GM12864 (cell line): Measurements from ENCODE around the gene RRBP1.

ENCODE experiments used
- DNase-seq: peaks from one replicate; pipeline ENCODE4 v3.0.0-alpha.2; 2011; ENCODE audit warnings: low read depth
- H3K4me3 ChIP-seq: 2 replicates; pipeline ENCODE4 v1.5.1; 2011; ENCODE audit warnings: mild to moderate bottlenecking, low read depth, low read length, control low read depth
- CTCF ChIP-seq: IDR thresholded peaks from 2 replicates; pipeline ENCODE4 v1.5.1; 2011; ENCODE audit warnings: low read depth, mild to moderate bottlenecking, moderate library complexity, low read length, control low read depth, inconsistent platforms; ENCODE audit errors: missing control alignments

Gene RRBP1

GRCh38 chr20:17611290-17611539 lies 70.8 kb downstream of the RRBP1 start:
- DNase-seq, result no peak
- no peak overlapping the region for H3K4me3 ChIP-seq
- TF ChIP-seq CTCF, result no peak

DNA sequence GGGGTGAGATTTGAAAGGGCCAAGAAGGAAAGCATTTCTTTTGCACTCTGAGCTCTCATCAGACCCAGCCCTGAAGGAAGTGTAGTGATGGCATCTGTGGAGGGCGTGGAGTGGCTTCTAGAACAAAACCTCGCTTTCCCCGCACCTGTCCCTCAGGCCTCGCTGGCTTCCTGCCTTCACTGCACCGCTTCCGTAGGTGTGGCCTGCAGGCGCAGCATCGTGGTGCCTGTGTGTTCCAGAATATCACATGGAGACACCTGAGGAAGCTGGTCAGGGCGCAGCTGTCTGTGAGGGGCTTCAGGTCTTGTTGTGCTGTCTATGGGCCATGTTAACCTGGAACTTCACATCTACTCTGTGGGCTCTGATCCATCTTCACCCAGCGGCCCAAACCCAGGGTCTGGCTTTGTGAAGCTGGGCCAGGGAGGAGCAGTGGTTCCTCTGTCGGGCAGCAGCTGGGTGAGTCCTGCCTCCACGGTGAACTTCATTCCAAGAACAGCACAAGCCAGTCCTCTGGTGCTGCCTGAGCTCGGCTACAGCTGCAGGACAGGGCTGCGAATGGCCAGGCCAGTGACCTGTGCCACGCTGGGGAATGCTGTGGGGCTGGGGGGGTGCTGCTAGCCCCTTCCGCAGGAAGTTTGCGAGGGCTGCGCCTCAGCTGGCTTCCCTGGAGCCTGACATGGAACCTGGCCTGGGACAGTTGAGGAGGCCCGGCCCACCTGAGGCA lies 71.3 kb downstream of the RRBP1 start:
- DNase-seq, result no peak
- H3K4me3 ChIP-seq, result no peak overlapping the region
- TF ChIP-seq CTCF, result no peak

DNA sequence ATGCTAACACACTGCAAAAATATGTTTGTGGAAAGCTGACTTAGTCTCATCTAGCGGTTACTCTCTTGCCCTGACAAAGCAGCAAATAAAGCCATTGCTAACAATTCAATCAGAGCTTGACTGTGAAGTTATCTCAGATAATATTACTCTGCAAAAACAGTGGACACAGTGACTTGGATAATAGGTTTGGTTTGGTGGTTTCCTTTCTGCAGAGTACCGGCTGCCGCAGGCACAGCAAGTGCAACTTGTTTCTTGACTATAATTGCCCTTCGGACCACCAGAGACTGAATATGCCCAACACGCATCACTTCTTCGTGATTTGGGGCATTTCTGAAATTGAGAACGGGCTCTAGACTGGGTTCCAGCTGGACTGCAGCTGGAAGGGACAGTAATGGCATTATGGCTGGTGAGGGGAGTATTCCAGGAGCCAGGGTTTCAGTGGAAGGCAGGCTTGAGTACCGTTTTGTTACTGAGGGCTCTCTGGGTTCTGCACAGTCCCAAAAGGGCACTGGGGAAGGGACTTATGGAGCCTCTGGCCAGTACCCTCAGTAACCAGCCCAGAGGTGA lies 72.1 kb downstream of the RRBP1 start:
- TF ChIP-seq CTCF, result no peak
- H3K4me3 ChIP-seq, result no peak overlapping the region
- no peak for DNase-seq

DNA sequence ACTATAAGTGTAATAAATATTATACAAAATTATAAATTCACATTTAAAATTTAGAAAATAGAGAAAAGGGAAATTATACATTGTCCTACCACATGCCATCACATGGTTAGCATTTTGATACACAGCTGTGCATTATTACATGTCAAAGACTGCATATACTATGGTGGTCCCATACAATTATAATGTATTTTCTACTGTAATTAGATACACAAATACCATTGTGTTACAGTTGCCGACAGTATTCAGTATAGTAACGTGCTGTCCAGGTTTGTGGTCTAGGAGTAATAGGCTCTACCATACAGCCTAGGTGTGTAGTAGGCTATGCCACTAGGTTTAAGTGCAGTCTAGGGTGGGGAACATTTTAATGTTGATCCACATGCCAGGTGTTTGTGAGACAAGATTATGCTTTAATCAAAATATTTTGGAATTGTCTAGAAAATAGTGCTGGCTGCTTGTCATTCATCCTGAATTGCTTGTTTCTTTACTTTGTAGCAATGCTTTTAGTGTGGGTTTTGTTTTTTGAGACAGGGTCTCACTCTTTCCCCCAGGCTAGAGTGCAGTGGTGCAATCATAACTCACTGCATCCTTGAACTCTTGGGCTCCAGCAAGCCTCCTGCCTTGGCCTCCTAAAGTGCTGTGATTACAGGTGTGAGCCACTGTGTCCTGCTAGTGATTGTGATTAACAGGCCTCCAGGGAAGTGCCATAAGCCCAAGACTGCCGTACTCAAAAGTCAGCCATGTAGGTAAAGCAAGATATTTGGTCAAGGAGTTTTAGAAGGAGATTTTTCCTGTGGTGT lies 73.1 kb downstream of the RRBP1 start:
- TF ChIP-seq CTCF, result no peak
- no peak overlapping the region for H3K4me3 ChIP-seq
- DNase-seq, result no peak

DNA sequence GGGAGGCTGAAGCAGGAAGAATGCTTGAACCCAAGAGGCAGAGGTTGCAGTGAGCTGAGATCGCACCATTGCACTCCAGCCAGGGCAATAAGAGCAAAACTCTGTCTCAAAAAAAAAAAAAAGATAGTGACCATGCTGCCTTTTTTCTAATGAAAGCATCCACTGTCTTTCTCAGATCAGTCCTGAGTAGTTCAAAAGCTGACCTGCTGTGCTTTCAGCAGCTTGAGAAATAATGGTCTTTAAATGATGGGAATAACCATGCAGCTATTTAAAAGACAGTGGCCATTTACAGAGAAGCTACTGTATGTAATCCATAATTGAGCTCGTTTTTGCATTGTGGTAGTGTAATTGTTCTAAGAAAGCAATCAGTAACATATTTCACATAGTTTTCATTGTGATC lies 76.0 kb downstream of the RRBP1 start:
- no peak for DNase-seq
- no peak for TF ChIP-seq CTCF

GRCh38 chr20:17605131-17605660 lies 76.8 kb downstream of the RRBP1 start:
- no peak for DNase-seq
- no peak for TF ChIP-seq CTCF
- H3K4me3 ChIP-seq, result no peak overlapping the region

More for the DNA sequence above, 76.0 kb downstream of the RRBP1 start:
- no peak overlapping the region for H3K4me3 ChIP-seq
